Immature natural killer cell (primary cell): Measurements from ENCODE around the gene ARL5C. TPM values are rescaled to one million over a fixed set of nuclear protein-coding genes. Genes with fewer than 3 reads are reported as not detected.

Experiments used
- DNase-seq, 3 donors: peaks; one replicate each; pipeline ENCODE4 v3.0.0; 2022; ENCODE audit warnings: mixed read lengths in 1 of 3
- H3K27ac Mint-ChIP-seq, 6 donors: one replicate each; pipeline ENCODE4 v1.8.0; 2020; ENCODE audit warnings: mixed read lengths in 6 of 6, mild to moderate bottlenecking in 5 of 6, inconsistent platforms in 4 of 6, moderate library complexity in 3 of 6
- H3K27me3 Mint-ChIP-seq, 3 donors: one replicate each; pipeline ENCODE4 v1.8.0; 2020 to 2021; ENCODE audit warnings: low read depth in 3 of 3, mild to moderate bottlenecking in 3 of 3, mixed read lengths in 3 of 3, moderate library complexity in 3 of 3, inconsistent platforms in 1 of 3
- H3K36me3 Mint-ChIP-seq, 3 donors: one replicate each; pipeline ENCODE4 v1.8.0; 2020; ENCODE audit warnings: mixed read lengths in 3 of 3, inconsistent platforms in 2 of 3, mild to moderate bottlenecking in 2 of 3
- H3K4me1 Mint-ChIP-seq, 2 donors: one replicate each; pipeline ENCODE4 v1.8.0; 2020; ENCODE audit warnings: inconsistent platforms in 2 of 2, mild to moderate bottlenecking in 2 of 2, mixed read lengths in 2 of 2, moderate library complexity in 1 of 2
- H3K4me3 Mint-ChIP-seq, 5 donors: one replicate each; pipeline ENCODE4 v1.8.0; 2020; ENCODE audit warnings: mild to moderate bottlenecking in 5 of 5, mixed read lengths in 5 of 5, inconsistent platforms in 3 of 5, moderate library complexity in 3 of 5
- H3K9me3 Mint-ChIP-seq, 6 donors: one replicate each; pipeline ENCODE4 v1.8.0; 2020; ENCODE audit warnings: mild to moderate bottlenecking in 6 of 6, mixed read lengths in 6 of 6, inconsistent platforms in 4 of 6, moderate library complexity in 3 of 6
- polyA plus RNA-seq, 3 donors: library from polyadenylated mRNA; unstranded; fragments of 300-500 nt; fragmentation: Illumina TruSeq; gene quantifications; one replicate each; pipeline ENCODE4 v1.2.3, GENCODE V29; 2021

The ARL5C gene
- polyA plus RNA-seq, 3 donors from 2014 or later = not detected

DNA sequence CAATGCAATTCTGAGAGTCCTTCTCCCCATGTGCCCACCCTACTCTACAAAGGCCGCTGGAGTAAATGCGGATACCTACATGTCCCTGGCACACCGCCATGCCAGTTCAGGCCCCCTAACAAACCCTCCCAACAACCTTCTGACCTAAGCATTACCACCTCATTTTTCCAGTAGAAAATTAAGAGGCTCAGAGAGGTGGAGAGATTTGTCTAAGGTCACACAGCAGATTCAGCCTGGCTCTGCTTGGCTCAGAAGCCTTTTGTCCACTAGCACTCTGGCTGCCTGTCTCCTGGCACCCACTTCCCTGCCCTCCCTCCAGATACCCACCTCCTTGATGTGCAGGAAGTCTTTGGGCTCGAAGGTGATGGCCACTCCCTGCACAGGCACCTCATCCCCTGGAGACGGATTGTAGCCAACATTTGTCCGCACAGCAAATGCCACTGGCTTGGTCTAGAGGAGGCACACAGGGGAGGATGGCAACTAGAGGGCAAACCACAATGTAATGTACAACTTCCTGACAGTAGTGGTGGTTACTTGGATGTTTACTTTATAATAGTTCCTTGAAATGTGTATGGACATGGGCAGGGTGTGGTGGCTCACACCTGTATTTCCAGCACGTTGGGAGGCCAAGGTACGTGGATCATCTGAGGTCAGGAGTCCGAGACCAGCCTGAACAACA, 21.3 kb upstream of the ARL5C start:
- Mint-ChIP-seq H3K4me1 (peaks cover 1 to 3% of the 10 kb centered on the region in 2 donors), H3K9me3 (no peaks in the 10 kb centered on the region), H3K36me3 (peaks cover 8 to 12% (median 11%) of the 10 kb centered on the region in 3 donors), H3K27me3 (peaks cover 0 to 5% (median 0%) of the 10 kb centered on the region in 3 donors), H3K27ac (no peak overlapping the region), H3K4me3 (no peak overlapping the region)
- no peak for DNase-seq

DNA sequence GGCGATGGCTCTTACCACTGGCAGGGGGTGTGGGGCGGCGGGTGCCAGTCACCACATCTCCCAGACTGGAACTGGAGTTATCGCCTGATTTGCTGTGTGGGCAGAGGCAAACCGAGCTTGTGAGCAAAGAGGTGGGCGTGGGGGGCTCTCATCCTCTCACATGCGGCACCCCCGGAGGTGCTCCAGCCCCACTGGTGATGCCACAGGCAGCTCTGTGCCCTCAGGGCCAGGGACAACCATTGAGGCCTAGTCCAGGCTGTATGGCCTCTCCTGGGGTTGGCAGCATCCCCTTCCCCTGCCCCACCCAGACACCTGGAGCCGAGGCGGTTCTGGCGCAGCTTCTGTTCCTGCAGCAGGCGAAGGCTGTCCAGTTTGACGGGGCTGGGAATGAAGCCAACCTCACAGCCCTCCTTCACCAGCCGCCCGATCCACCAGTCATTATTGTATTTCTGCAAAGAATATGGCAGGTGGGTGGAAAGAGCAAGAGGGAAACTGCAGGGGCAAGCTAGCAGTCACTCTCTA, 20.6 kb upstream of the ARL5C start:
- Mint-ChIP-seq H3K4me1 (no peaks in the 10 kb centered on the region), H3K9me3 (no peaks in the 10 kb centered on the region), H3K27me3 (peaks cover 0 to 5% (median 0%) of the 10 kb centered on the region in 3 donors), H3K4me3 (no peak overlapping the region), H3K36me3 (peaks cover 7 to 11% (median 8%) of the 10 kb centered on the region in 3 donors), H3K27ac (no peak overlapping the region)
- DNase-seq = no peak

DNA sequence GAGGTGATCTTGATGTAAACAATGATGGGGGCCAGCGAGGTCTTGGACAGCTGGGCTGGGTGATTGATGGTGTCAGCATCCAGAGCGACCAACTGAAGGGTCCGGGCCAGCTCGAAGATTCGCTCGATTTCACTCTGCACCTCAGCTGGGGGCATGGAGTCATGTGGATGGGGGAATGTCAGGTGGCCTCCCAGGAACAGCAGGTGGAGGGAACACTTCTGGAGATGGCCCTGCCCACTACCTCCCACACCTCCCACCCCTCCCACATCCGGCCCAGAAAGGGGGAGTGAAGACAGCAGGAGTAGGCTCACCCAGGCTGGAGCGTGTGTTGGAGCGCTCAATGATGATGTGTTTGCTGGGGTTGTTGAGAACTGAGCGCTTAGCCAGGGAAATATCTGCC, 17.8 kb upstream of the ARL5C start:
- no peak for DNase-seq
- Mint-ChIP-seq H3K27me3 (peaks cover 0 to 5% (median 0%) of the 10 kb centered on the region in 3 donors), H3K4me3 (no peak overlapping the region), H3K27ac (no peak overlapping the region), H3K36me3 (peaks cover 7 to 11% (median 8%) of the 10 kb centered on the region in 3 donors), H3K9me3 (no peaks in the 10 kb centered on the region), H3K4me1 (no peaks in the 10 kb centered on the region)

DNA sequence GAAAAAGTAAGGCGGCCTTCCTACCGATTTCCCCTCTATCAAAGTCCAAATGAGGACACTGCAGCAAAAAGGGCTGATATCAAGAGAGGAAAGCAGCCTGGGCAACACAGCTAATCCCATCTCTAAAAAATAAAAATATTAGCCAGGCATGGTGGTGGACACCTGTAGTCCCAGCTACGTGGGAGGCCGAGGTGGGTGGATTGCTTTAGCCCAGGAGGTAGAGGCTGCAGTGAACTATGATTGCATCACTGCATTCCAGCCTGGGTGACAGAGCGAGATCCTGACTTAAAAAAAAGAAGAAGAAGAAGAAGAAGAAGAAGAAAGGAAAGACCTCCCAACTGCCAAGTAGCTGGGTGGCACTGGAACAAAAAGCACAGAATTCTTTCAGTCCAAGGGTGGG, 17.1 kb upstream of the ARL5C start:
- no peaks in the 10 kb centered on the region for H3K4me1 Mint-ChIP-seq
- peaks cover 7 to 14% (median 8%) of the 10 kb centered on the region in 3 donors for H3K36me3 Mint-ChIP-seq
- H3K9me3 Mint-ChIP-seq = no peaks in the 10 kb centered on the region
- H3K27me3 Mint-ChIP-seq = peaks cover 0 to 3% (median 0%) of the 10 kb centered on the region in 3 donors
- H3K4me3 Mint-ChIP-seq = no peak overlapping the region
- DNase-seq = no peak
- H3K27ac Mint-ChIP-seq = no peak overlapping the region

DNA sequence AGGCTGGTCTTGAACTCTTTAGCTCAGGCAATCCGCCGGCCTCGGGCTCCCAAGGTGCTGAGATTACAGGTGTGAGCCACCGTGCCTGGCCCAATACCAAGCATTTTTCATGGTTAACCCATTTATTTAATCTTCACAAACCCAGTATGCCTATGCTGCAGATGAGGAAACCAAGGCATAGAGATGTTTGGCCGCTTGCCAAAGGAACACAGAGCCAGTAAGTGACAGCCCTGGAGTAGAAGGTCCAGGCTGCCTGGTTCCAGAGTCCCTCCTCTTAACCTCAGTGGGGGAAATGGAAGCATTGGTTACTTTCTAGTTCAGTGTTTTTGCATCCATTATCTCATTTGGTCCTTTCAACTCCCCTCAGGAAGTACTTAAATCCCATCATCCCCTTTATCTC, 15.3 kb upstream of the ARL5C start:
- H3K36me3 Mint-ChIP-seq = peaks cover 7 to 19% (median 12%) of the 10 kb centered on the region in 3 donors
- DNase-seq = no peak
- peaks cover 0 to 3% (median 0%) of the 10 kb centered on the region in 3 donors for H3K27me3 Mint-ChIP-seq
- no peaks in the 10 kb centered on the region for H3K9me3 Mint-ChIP-seq
- no peaks in the 10 kb centered on the region for H3K4me1 Mint-ChIP-seq
- H3K4me3 Mint-ChIP-seq = no peak overlapping the region
- H3K27ac Mint-ChIP-seq = no peak overlapping the region

DNA sequence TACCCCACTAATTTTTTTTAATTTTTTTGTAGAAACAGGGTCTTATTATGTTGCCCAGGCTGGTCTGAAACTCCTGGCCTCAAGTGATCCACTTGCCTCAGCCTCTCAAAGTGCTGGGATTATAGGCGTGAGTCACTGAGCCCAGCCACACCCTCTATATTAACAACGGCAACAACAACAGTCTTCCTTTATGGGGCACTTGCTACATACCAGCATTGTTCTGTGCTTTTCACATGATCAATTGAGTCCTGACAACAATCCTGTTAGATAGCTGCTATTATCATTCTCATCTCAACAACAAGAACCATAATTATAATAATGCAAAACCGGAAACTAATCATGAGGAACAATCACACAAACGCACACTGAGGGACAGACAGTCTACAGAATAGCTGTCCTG, 12.6 kb upstream of the ARL5C start:
- H3K36me3 Mint-ChIP-seq = peaks cover 5 to 20% (median 13%) of the 10 kb centered on the region in 3 donors
- no peak overlapping the region for H3K27ac Mint-ChIP-seq
- DNase-seq = no peak

DNA sequence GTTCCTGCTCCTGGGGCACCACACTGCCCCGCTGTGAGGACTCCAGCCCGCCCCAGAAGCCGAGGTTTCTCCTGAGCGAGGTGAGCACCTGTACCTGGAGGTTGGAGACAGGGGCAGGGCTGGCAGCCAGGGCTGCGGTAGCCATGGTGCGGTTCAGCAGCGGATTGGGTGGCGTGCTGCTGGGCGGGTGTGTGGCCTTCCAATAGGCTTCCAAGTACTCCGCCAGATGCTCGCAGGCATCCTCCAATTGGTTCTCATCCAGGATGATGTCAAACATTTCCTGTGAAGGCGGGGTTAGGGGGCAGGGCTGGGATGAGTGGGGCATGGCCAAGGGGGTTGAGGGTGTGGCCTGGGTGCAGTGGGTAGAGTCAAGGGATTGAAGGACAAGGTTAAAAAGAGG, 11.3 kb upstream of the ARL5C start:
- Mint-ChIP-seq H3K4me3 (no peak overlapping the region), H3K27me3 (no peaks in the 10 kb centered on the region), H3K36me3 (peaks cover 0 to 10% (median 5%) of the 10 kb centered on the region in 3 donors), H3K4me1 (peaks cover 3 to 6% of the 10 kb centered on the region in 2 donors), H3K27ac (peak overlapping the region in 1 of 6 donors; percentile 7), H3K9me3 (no peaks in the 10 kb centered on the region)
- no peak for DNase-seq

More for the DNA sequence above, 12.6 kb upstream of the ARL5C start:
- Mint-ChIP-seq H3K4me3 (no peak overlapping the region), H3K9me3 (no peaks in the 10 kb centered on the region), H3K4me1 (peaks cover 3 to 6% of the 10 kb centered on the region in 2 donors), H3K27me3 (peaks cover 0 to 3% (median 0%) of the 10 kb centered on the region in 3 donors)

DNA sequence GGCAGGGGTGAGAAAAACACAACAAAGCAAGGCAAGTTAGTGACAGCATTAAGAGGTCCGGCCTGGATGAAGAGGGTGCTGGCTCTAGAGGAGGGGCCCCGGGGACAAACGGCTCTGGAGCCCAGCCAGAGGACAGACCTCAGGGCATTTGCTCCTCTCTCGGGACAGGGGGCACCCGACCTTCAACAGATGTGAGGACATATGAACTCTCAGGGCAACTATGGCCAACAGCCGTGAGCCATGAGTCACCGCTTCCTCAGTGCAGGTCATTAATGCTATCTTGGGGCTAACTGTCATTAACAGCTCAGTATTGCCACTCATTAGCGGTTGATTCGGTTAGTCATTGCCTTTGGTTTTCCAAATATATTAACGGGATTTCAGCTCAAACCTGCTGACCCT, 9.7 kb upstream of the ARL5C start:
- no peak overlapping the region for H3K27ac Mint-ChIP-seq
- peaks cover 3 to 6% of the 10 kb centered on the region in 2 donors for H3K4me1 Mint-ChIP-seq
- DNase-seq = no peak
- peaks cover 0 to 10% (median 5%) of the 10 kb centered on the region in 3 donors for H3K36me3 Mint-ChIP-seq
- H3K4me3 Mint-ChIP-seq = no peak overlapping the region
- H3K27me3 Mint-ChIP-seq = peaks cover 0 to 4% (median 3%) of the 10 kb centered on the region in 3 donors
- H3K9me3 Mint-ChIP-seq = no peaks in the 10 kb centered on the region

DNA sequence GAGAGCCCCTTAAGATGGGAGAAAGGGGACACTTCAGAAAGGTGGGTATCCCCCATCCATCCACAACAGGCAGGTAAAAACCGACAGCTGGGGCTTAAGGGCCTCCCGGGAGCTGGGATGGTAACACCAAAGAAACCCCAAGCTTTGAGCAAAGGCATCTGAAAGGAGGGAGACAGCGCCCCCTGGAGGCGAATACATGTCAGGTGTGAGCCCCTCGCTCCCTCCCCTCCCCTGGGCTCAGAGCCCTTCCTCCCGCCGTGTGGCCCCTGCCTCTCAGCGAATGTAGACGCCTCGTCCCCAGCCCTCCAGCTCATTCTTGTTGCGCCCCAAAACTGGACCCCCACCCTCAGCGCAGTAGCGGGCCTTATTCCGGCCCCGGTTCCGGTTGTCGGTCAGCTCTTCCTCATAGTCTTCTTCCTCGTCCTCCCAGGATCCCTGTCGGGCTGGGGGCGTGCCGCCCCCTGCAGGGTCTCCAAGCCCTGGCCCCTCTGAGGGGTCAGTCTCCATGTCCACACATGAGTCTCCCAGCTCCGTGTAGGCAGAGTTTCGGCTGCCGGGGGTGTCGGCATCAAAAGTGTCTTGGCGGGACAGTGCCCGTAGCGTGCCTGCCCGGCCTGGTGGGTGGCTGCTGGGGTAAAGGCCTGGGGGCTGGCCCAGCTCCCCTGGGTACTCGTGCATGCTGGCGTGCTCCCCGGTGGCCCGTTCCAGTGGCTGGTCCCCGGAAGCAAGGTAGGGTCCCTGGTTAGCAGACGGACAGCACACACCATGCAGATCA, 9.1 kb upstream of the ARL5C start:
- Mint-ChIP-seq H3K4me3 (no peak overlapping the region), H3K4me1 (peaks cover 3 to 6% of the 10 kb centered on the region in 2 donors), H3K27me3 (peaks cover 0 to 4% (median 3%) of the 10 kb centered on the region in 3 donors), H3K27ac (peak overlapping the region in 1 of 6 donors; percentile 10), H3K9me3 (no peaks in the 10 kb centered on the region), H3K36me3 (peaks cover 0 to 10% (median 5%) of the 10 kb centered on the region in 3 donors)
- peak; percentile 66 to 74 (median 67) for DNase-seq

DNA sequence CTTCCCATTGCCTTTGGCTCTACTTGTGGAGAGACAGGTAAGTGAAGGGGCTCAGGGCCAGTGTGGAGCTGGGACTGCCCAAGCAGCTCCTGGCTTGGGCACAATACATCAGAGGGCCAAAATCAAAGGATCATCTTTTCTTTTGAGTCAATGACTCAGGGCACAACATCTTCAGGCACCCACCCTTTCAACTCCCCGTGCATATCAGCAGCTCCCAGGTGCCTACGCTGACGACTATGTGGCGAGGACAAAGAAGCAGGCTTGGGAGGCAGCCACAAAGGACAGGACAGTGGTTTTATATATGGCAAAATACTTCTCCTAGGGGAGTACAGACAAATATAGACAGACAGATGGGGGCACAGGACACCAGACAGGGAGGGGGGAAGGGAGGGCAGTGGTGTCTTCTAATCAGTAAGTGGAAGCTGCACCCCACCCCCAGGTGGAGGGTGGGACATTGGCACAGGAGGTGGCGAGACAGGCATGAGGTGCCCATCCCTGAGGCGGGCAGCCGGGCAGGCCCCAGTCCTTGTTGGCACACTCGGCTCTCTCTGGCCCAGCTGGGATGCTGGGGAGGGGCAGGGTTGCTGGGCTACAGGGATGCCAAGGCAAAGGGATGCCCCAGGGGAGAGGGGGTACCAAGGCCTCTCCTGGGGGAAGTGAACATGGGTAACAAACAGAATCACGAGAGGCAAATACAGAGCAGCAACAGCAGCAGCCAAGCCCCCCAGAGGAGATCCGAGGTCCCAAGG, 7.7 kb upstream of the ARL5C start:
- Mint-ChIP-seq H3K36me3 (peaks cover 0 to 10% (median 5%) of the 10 kb centered on the region in 3 donors), H3K4me1 (peaks cover 6 to 11% of the 10 kb centered on the region in 2 donors), H3K27me3 (peaks cover 2 to 4% (median 3%) of the 10 kb centered on the region in 3 donors), H3K9me3 (no peaks in the 10 kb centered on the region), H3K27ac (peak overlapping the region in 1 of 6 donors; percentile 30), H3K4me3 (no peak overlapping the region)
- no peak for DNase-seq

DNA sequence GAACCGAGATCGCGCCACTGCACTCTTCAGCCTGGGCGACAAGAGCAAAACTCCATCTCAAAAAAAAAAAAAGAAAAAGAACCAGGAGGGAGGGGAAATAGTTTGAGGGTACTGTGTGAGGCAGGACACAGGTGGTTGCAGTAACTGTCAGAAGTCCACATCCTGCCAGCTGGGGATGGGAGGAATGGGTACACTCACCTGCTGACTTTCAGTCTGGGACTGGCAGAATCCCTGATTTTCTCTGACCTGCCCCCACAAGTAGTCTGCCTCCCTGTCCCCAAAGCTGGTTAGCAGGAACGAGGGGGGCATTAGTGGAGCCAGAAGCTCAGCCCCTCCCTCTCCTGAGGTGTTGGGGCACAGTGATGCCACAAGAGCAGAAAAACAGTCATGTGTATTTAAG, 7.1 kb upstream of the ARL5C start:
- H3K27me3 Mint-ChIP-seq = peaks cover 2 to 8% (median 3%) of the 10 kb centered on the region in 3 donors
- no peak for DNase-seq
- peaks cover 0 to 8% (median 5%) of the 10 kb centered on the region in 3 donors for H3K36me3 Mint-ChIP-seq
- no peaks in the 10 kb centered on the region for H3K9me3 Mint-ChIP-seq
- H3K4me3 Mint-ChIP-seq = no peak overlapping the region
- H3K27ac Mint-ChIP-seq = peak overlapping the region in 1 of 6 donors; percentile 30
- peaks cover 6 to 16% of the 10 kb centered on the region in 2 donors for H3K4me1 Mint-ChIP-seq

DNA sequence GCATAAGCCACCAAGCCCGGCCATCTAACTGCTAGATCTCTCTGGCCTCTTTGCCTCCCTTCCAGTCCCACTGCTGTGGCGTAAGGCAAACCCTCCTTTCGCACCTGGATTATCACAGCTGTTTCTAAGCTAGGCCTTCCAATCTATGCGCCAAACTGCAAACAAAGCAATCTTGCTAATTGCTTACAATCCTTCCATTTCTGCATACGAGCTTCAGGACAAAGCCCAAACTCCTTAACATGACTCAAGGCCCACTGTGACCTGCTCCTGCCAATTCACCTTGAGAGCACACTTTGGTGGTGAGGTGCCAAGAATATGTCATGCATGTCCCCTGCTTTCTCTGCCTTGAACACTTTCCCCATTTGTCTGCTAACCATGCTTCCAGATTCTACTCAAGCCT, 6.0 kb upstream of the ARL5C start:
- Mint-ChIP-seq H3K27ac (peak overlapping the region in 2 of 6 donors; percentile 60 to 80), H3K4me1 (peaks cover 16 to 28% of the 10 kb centered on the region in 2 donors), H3K4me3 (peak overlapping the region in 1 of 5 donors; percentile 12), H3K9me3 (no peaks in the 10 kb centered on the region), H3K27me3 (peaks cover 2 to 8% (median 3%) of the 10 kb centered on the region in 3 donors), H3K36me3 (peaks cover 0 to 8% (median 5%) of the 10 kb centered on the region in 3 donors)
- no peak for DNase-seq

DNA sequence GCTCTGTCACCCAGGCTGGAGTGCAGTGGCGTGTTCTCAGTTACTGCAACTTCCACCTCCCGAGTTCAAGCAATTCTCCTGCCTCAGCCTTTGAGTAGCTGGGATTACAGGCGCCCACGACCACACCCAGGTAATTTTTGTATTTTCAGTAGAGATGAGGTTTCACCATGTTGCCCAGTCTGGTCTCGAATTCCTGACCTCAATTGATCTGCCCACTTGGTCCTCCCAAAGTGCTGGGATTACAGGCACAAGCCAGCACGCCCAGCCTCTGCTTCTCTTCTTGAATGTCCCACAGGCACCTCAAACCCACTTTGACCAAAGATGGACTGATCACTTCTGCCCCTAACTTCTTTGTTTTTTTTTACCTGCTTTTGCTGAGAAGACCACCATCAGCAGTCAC, 4.6 kb upstream of the ARL5C start:
- H3K36me3 Mint-ChIP-seq = no peaks in the 10 kb centered on the region
- peaks cover 26 to 37% of the 10 kb centered on the region in 2 donors for H3K4me1 Mint-ChIP-seq

More for the DNA sequence above, 4.6 kb upstream of the ARL5C start:
- H3K4me3 Mint-ChIP-seq = no peak overlapping the region
- no peak overlapping the region for H3K27ac Mint-ChIP-seq
- no peak for DNase-seq
- no peaks in the 10 kb centered on the region for H3K9me3 Mint-ChIP-seq
- peaks cover 2 to 8% (median 5%) of the 10 kb centered on the region in 3 donors for H3K27me3 Mint-ChIP-seq
